GM13976 (cell line): ENCODE measurements around the gene ACO2.

Source experiments
- DNase-seq: peaks from one replicate; pipeline ENCODE4 v3.0.0; 2012; ENCODE audit warnings: low spot score
- CTCF ChIP-seq: IDR thresholded peaks from 2 replicates; pipeline ENCODE4 v1.5.1; 2012; ENCODE audit warnings: borderline replicate concordance, mild to moderate bottlenecking; ENCODE audit not compliant: insufficient read depth; ENCODE audit errors: extremely low read depth, missing control alignments, control extremely low read depth
- in situ Hi-C: fragments of 300-500 bp; cut with MboI; formaldehyde crosslinking; loops from one replicate; pipeline ENCODE4 v1.12.0; 2022; ENCODE audit warnings: low sequenced_read_pairs, mixed read lengths, inconsistent platforms; ENCODE audit not compliant: unreplicated experiment

The ACO2 gene

GRCh38 chr22:41528938-41529561 is 60.1 kb downstream of the ACO2 start:
- no peak for TF ChIP-seq CTCF
- in situ Hi-C loops = no loop called here
- DNase-seq = no peak

GRCh38 chr22:41530890-41531714 is 62.2 kb downstream of the ACO2 start:
- no peak for TF ChIP-seq CTCF

DNA sequence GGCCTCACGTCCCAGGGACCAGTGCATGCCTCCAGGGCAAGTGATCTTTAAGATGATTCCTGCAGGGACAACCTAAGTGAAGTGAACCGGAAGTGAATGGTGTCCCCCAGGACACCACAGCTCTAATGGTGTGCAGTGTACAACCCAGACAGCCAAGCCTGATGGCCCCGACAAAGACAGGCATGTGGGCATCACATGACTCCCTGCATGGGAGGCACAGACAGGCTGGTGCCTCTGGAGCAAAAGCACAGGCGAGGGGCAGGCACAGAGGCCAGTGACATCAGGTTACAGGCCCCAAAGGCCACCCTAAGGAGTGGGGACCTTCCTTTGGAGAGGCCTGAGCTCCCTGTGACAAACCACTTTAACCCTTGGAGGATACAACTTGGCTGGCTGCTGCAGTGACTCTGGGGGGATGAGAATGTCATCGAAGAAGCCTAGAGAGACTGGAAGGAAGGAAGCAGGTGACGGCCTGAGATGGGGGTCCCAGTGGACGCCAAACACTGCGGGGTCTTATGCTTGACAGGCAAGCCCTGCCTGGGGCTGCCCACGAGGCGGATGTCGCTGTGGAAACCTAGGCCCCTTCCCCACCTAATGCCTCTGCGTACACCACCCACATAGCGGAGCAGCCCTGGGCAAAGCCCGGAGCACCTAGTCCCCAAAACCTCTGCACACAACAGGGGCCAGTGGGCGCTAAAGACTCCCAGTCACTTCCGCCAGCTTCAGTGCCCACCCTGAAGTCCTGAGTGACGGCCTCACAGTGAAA is 63.0 kb downstream of the ACO2 start:
- DNase-seq = no peak
- TF ChIP-seq CTCF = no peak
- in situ Hi-C loops = no loop called here

More at GRCh38 chr22:41530890-41531714, 62.2 kb downstream of the ACO2 start:
- no peak for DNase-seq
- in situ Hi-C loops = no loop called here

GRCh38 chr22:41532908-41533825 is 64.2 kb downstream of the ACO2 start:
- in situ Hi-C loops = no loop called here
- TF ChIP-seq CTCF = peak; percentile 68

GRCh38 chr22:41534219-41534618 is 65.3 kb downstream of the ACO2 start:
- TF ChIP-seq CTCF = no peak
- in situ Hi-C loops = no loop called here
- DNase-seq = no peak

More at GRCh38 chr22:41532908-41533825, 64.2 kb downstream of the ACO2 start:
- DNase-seq = peak; percentile 88
